Stimulated activated CD4-positive, alpha-beta T cell treated with anti-CD3 and anti-CD28 coated beads, Interleukin-1b, Interleukin-23, amount 100 ng/mL, for 24 hours (primary cell): ENCODE measurements around the gene HIPK2.
"Not testable (repeated sequence)": the region's sequence is repeated elsewhere in the genome, so short reads cannot be mapped to it uniquely, and the experiment has no call there.

Source experiments
- DNase-seq, 4 experiments: peaks; one replicate each; pipeline ENCODE4 v3.0.0-alpha.2; 2020; ENCODE audit warnings: low read depth in 4 of 4, low spot score in 1 of 4

Gene HIPK2

GRCh38 chr7:139635526-139636302 is 142.1 kb downstream of the HIPK2 start:
- peak in 3 of 4 experiments; percentile 29 to 55 (median 36) for DNase-seq

GRCh38 chr7:139634087-139634486 is 143.7 kb downstream of the HIPK2 start:
- DNase-seq: no peak

- DNase-seq: no peak
These were observed 146.2 kb downstream of the HIPK2 start for GRCh38 chr7:139631520-139632031.

GRCh38 chr7:139630643-139631519 is 146.9 kb downstream of the HIPK2 start:
- no peak for DNase-seq

- no peak for DNase-seq
These were observed 148.3 kb downstream of the HIPK2 start for GRCh38 chr7:139629392-139630082.

GRCh38 chr7:139627831-139628230 is 150.0 kb downstream of the HIPK2 start:
- no peak for DNase-seq

- DNase-seq: no peak
These were observed 151.0 kb downstream of the HIPK2 start for GRCh38 chr7:139626817-139627216.

GRCh38 chr7:139623518-139623917 is 154.3 kb downstream of the HIPK2 start:
- DNase-seq: no peak

- peak; percentile 19 to 52 (median 34) for DNase-seq
These were observed 157.0 kb downstream of the HIPK2 start for GRCh38 chr7:139620676-139621344.

GRCh38 chr7:139619367-139619657 is 158.5 kb downstream of the HIPK2 start:
- DNase-seq: no peak

GRCh38 chr7:139618482-139619366 is 159.1 kb downstream of the HIPK2 start:
- DNase-seq: peak in 1 of 4 experiments; percentile 29

- no peak for DNase-seq
These were observed 160.7 kb downstream of the HIPK2 start for GRCh38 chr7:139617074-139617473.

GRCh38 chr7:139614886-139615285 is 162.9 kb downstream of the HIPK2 start:
- no peak for DNase-seq

- no peak for DNase-seq
These were observed 163.8 kb downstream of the HIPK2 start for GRCh38 chr7:139613971-139614411.

GRCh38 chr7:139611556-139611955 is 166.2 kb downstream of the HIPK2 start:
- not testable (repeated sequence) for DNase-seq

- no peak for DNase-seq
These were observed 167.2 kb downstream of the HIPK2 start for GRCh38 chr7:139610595-139610994.

GRCh38 chr7:139603896-139604295 is 173.9 kb downstream of the HIPK2 start:
- DNase-seq: no peak

- DNase-seq: no peak
These were observed 174.5 kb downstream of the HIPK2 start for GRCh38 chr7:139603282-139603681.

- DNase-seq: no peak
These were observed 175.6 kb downstream of the HIPK2 start for GRCh38 chr7:139602143-139602722.

- no peak for DNase-seq
These were observed 176.6 kb downstream of the HIPK2 start for GRCh38 chr7:139601176-139601575.
